HL-60/S4 treated with phorbol 12-myristate 13-acetate at 8.2 ng/mL for 4 days and 3 days (cell line): ENCODE results near the gene COLEC12.

Experiments
- in situ Hi-C: fragments of 300-500 bp; cut with MboI; formaldehyde crosslinking; loops from 2 replicates; pipeline ENCODE4 v1.15.0; 2022; ENCODE audit warnings: low sequenced_read_pairs

Gene COLEC12

GRCh38 chr18:475202-476031, 25.1 kb downstream of the COLEC12 start:
- in situ Hi-C loops = no loop called here

- in situ Hi-C loops = no loop called here
Observed at GRCh38 chr18:474416-474815, 26.1 kb downstream of the COLEC12 start.

GRCh38 chr18:473802-474201, 26.7 kb downstream of the COLEC12 start:
- in situ Hi-C loops = no loop called here

- in situ Hi-C loops = no loop called here
Observed at GRCh38 chr18:471716-472115, 28.8 kb downstream of the COLEC12 start.

GRCh38 chr18:470661-471501, 29.6 kb downstream of the COLEC12 start:
- in situ Hi-C loops = no loop called here

GRCh38 chr18:468955-469790, 31.3 kb downstream of the COLEC12 start:
- in situ Hi-C loops = no loop called here

GRCh38 chr18:463827-464541, 36.5 kb downstream of the COLEC12 start:
- in situ Hi-C loops = no loop called here

- in situ Hi-C loops = no loop called here
Observed at GRCh38 chr18:463403-463802, 37.1 kb downstream of the COLEC12 start.

GRCh38 chr18:461762-462161, 38.7 kb downstream of the COLEC12 start:
- in situ Hi-C loops = no loop called here

- in situ Hi-C loops = no loop called here
Observed at GRCh38 chr18:460791-461190, 39.7 kb downstream of the COLEC12 start.

GRCh38 chr18:459814-460593, 40.5 kb downstream of the COLEC12 start:
- in situ Hi-C loops = no loop called here

GRCh38 chr18:457521-458412, 42.7 kb downstream of the COLEC12 start:
- in situ Hi-C loops = no loop called here

GRCh38 chr18:457140-457519, 43.4 kb downstream of the COLEC12 start:
- in situ Hi-C loops = no loop called here

GRCh38 chr18:456361-457139, 44.0 kb downstream of the COLEC12 start:
- in situ Hi-C loops = no loop called here

GRCh38 chr18:453400-453799, 47.1 kb downstream of the COLEC12 start:
- in situ Hi-C loops = no loop called here

GRCh38 chr18:452816-453215, 47.7 kb downstream of the COLEC12 start:
- in situ Hi-C loops = no loop called here

- in situ Hi-C loops = no loop called here
Observed at GRCh38 chr18:449374-449773, 51.1 kb downstream of the COLEC12 start.
